ENCODE data around the gene CDK5. TPM values are rescaled to one million over a fixed set of nuclear protein-coding genes. Genes with fewer than 3 reads are reported as not detected.

The CDK5 gene
- total RNA-seq, 2 experiments from 2014 or later = 12.5 to 16.7 TPM

DNA sequence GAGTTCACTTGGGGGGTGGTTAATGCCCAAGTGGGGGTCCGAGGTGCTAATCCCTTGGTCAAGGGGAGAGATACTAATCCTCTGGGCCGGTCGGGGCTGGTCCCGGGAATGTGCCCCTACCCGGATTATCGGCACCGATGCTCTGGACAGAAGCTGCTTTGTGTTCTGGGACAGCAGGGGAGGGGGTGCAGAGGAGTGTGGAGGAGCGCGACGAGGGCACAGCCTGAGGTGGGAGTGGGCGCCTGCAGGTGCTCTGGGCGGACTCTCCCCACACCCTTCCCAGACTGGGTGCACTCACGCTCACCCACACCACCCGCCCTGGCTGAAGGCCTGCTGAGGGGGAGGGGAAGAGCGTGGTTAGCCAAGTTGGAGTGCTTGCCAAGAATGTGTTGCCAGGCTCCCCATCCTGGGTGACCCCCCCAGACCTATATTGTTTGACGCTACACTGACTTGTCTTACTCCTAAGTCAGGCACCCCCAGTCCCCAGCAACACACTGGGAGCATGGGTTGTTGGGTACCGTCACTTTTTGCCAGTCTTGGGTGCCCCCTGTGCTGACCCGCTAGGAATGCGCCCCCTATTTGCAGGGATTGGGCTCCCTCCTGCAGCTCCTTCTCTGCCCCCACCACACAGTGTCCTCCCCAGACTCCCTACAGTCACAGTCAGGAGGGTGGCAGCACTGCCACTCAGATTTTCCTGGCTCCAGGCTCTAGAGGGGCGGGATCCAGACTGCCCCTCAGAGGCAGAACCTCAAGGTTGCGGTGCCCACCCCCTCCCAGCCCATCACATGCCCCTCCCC lies 2.9 kb upstream of the CDK5 start:
- ChIA-PET CTCF (interaction anchor here (0.6 to 1.2 kb wide), 8 partner anchors 10 to 183 kb away, joined by 3 to 5 read pairs (median 4); partner anchors contain the start of gene ABCB8), POLR2A (interaction anchor here (0.6 kb wide), 1 partner anchor 292 kb away, joined by 4 read pairs; no protein-coding TSS in a partner anchor)
- H3K4me1 Mint-ChIP-seq = peaks cover 28% of the 10 kb centered on the region
- H3K27me3 Mint-ChIP-seq = no peaks in the 10 kb centered on the region
- ATAC-seq = no peak
- H3K9me3 Mint-ChIP-seq (ENCODE audit: low read depth) = no peaks in the 10 kb centered on the region
- intact Hi-C loops (cut with DNase I, micrococcal nuclease) = no loop called here
- H3K4me3 Mint-ChIP-seq = peak overlapping the region; percentile 81
- H3K36me3 Mint-ChIP-seq (ENCODE audit: low read depth) = peaks cover 8% of the 10 kb centered on the region
- peak; percentile 47 for DNase-seq
- H3K27ac Mint-ChIP-seq = peak overlapping the region; percentile 55

DNA sequence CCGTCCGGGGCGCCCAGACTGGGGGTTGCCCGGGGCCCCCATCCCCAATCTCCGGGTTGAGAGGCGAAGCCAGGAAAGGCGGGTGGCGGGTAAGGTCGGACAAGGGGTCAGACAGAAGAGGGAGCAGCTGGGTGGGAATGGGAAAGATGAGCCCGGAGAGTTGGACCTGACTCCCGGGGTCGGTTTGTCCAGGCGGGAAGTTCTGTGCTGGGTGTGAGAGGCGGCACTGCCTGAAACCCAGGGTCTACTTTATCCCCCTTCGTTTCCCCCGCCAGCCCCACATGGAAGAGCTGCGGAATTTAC lies 2.4 kb upstream of the CDK5 start:
- peaks cover 28% of the 10 kb centered on the region for H3K4me1 Mint-ChIP-seq
- peak overlapping the region; percentile 81 for H3K4me3 Mint-ChIP-seq
- ChIA-PET CTCF (interaction anchor here (0.6 to 1.2 kb wide), 8 partner anchors 9 to 184 kb away, joined by 3 to 5 read pairs (median 4); partner anchors contain the start of gene ABCB8), POLR2A (interaction anchor here (0.6 kb wide), 1 partner anchor 293 kb away, joined by 4 read pairs; no protein-coding TSS in a partner anchor)
- ATAC-seq (no peak), DNase-seq (no peak)
- intact Hi-C loops (cut with DNase I, micrococcal nuclease) = no loop called here
- H3K27me3 Mint-ChIP-seq = no peaks in the 10 kb centered on the region
- H3K36me3 Mint-ChIP-seq (ENCODE audit: low read depth) = peaks cover 5% of the 10 kb centered on the region
- peak overlapping the region; percentile 55 for H3K27ac Mint-ChIP-seq
- no peaks in the 10 kb centered on the region for H3K9me3 Mint-ChIP-seq (ENCODE audit: low read depth)

DNA sequence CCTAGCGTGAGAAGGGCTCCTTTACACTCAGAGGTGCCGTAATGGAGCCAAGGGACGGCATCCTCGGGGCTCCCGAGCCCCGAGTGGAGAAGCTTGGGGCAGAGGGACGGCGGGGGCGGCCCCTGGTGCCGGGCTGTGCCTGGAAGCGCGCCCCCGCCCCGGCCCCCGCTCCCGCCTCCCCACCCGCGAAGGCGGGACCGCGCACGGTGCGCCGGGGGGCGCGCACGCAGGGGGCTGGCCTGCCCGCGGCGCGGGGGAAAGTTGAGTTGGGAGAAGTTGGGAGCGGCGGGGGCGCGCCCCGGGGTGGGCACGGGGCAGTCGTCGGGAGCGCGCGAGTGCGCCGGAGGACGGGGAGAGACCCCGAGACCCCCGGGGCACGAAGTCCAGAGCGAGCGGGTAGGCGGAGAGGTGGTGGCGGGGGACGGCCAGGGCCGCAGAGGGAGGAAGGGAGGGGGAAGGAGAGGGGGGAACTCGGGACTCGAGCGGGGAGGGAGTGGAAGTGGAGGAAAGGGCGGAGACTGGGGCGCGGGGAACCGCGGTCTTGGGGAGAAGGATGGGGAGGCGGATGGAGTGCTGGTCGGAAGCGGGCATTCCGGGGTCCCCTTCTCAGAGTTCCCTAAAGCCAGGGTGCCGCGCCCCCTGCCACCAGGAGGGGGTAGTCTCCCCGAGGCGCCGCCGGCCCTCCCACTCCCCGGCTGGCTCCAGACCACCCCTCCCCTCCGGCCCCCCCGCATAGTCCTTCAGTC lies 1.8 kb upstream of the CDK5 start, which contains the start of gene SLC4A2:
Gene SLC4A2 (plus strand): TSS at position 223 of the 746 bp plus-strand sequence. CDS start 2,399 bp downstream, outside the sequence.
- Mint-ChIP-seq H3K36me3 (ENCODE audit: low read depth) (peaks cover 5% of the 10 kb centered on the region), H3K27ac (peak within 1 kb of the TSS; percentile 94), H3K4me3 (peak within 1 kb of the TSS; percentile 81), H3K27me3 (no peaks in the 10 kb centered on the region), H3K4me1 (peaks cover 28% of the 10 kb centered on the region), H3K9me3 (ENCODE audit: low read depth) (no peaks in the 10 kb centered on the region)
- intact Hi-C loops (cut with DNase I, micrococcal nuclease) = loop anchor here (2.0 to 5.0 kb wide), 5 partner anchors 41 to 1932 kb away; partner anchors contain the start of genes ZNF425 (in 1 of the 2), ZNF775 (in 1 of the 2) and ZNF862 (in 1 of the 2)
- ChIA-PET CTCF (interaction anchor here (0.6 to 1.0 kb wide), 6 partner anchors 8 to 185 kb away, joined by 3 to 5 read pairs (median 4); no protein-coding TSS in a partner anchor), POLR2A (interaction anchor here (0.6 kb wide), 1 partner anchor 293 kb away, joined by 4 read pairs; no protein-coding TSS in a partner anchor)
- peak; percentile 7 for ATAC-seq
- DNase-seq = peak; percentile 79

DNA sequence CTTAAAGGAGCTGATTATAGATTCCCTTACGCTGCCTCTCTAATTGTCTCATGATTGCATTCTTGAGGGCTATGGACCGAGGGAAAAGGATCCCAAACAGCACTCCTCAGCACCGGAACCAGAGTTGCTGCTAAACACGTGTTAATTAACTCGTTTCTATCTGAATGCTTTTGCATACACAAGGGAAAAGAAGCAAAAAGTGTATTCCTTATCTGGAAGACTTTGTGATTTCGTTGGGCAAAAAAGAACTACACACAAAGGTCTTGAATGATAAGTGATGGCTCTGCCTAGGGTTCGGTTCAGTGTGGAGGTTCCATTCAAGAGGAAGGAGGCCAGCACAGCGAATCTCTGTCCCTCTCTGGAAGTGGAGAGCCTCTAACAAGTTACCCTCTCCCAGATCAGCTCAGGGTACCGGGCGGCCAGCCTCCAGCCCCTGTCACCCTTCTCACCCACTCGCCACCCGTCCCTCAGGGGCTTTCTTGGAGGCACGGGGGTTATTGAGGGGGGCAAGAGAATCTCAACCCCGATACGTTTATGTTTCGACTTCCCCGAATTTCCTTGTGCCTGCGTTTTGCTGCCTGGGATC lies 1.2 kb upstream of the CDK5 start:
- no peak for ATAC-seq
- Mint-ChIP-seq H3K4me3 (peak overlapping the region; percentile 81), H3K4me1 (peaks cover 28% of the 10 kb centered on the region), H3K36me3 (ENCODE audit: low read depth) (peaks cover 5% of the 10 kb centered on the region), H3K9me3 (ENCODE audit: low read depth) (no peaks in the 10 kb centered on the region), H3K27ac (peak overlapping the region; percentile 94), H3K27me3 (no peaks in the 10 kb centered on the region)
- DNase-seq = peak; percentile 47
- ChIA-PET POLR2A (interaction anchor here (0.8 kb wide), 1 partner anchor 22 kb away, joined by 3 read pairs; the partner anchor contains the start of gene FASTK), CTCF (interaction anchor here (0.6 to 1.0 kb wide), 4 partner anchors 22 to 159 kb away, joined by 3 to 4 read pairs (median 3); partner anchors contain the start of genes ABCB8 and FASTK)
- intact Hi-C loops (cut with DNase I, micrococcal nuclease) = loop anchor here (1.0 to 5.0 kb wide), 13 partner anchors 20 to 1932 kb away; partner anchors contain the start of genes ABCB8 (in 2 of the 2), FASTK (in 2 of the 2), ABCF2 (in 1 of the 2) and ACTR3C (in 1 of the 2)

DNA sequence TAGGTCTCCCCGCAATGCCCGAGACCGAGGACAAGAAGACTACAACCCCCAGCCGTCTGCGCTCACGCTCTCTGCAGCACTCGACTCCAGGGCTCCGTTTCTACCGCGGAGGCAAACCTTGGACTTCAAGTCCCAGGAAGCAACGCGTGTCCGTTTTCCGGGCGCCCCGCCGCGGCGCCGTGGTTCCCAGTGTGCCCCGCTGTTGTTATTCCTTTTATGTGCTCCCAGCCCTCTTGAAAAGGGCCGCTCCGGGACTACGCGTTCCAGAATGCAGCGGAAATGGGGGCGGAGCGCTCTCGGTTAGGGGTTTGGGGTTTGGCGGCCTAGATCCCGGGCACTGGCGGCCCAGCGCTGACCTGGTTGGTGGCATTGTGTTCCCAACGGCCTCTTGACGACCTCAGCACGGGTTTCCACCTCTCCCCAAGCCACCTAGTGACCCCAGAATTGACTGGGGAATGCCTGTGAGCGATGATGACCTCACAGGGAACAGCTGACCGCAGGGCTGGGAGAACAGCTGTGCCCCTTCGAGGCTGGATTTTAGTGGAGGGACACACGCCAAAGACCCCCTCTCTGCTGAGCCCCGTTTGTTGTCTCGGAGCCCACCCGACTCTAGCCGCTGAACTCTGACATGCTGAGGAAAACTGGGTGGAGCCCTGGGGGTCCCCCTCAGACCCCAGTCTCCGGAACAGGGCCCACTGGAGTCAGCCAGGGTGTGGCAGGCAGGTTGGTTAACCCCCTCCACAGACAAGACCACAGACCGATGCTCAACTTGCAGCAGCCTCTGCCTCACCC lies 488 bp upstream of the CDK5 start:
- peak; percentile 98 for DNase-seq
- Mint-ChIP-seq H3K36me3 (ENCODE audit: low read depth) (peaks cover under 1% of the 10 kb centered on the region), H3K27ac (peak overlapping the region; percentile 94), H3K4me1 (peaks cover 28% of the 10 kb centered on the region), H3K9me3 (ENCODE audit: low read depth) (no peaks in the 10 kb centered on the region), H3K27me3 (no peaks in the 10 kb centered on the region), H3K4me3 (peak overlapping the region; percentile 81)
- ChIA-PET POLR2A (interaction anchor here (0.8 kb wide), 1 partner anchor 22 kb away, joined by 3 read pairs; the partner anchor contains the start of gene FASTK), CTCF (interaction anchor here (0.6 to 1.0 kb wide), 4 partner anchors 22 to 158 kb away, joined by 3 to 4 read pairs (median 3); partner anchors contain the start of genes ABCB8 and FASTK)
- intact Hi-C loops (cut with DNase I, micrococcal nuclease) = loop anchor here (1.0 to 5.0 kb wide), 13 partner anchors 19 to 1931 kb away; partner anchors contain the start of genes ABCB8 (in 2 of the 2), FASTK (in 2 of the 2), ABCF2 (in 1 of the 2) and ACTR3C (in 1 of the 2)
- ATAC-seq = peak; percentile 96

DNA sequence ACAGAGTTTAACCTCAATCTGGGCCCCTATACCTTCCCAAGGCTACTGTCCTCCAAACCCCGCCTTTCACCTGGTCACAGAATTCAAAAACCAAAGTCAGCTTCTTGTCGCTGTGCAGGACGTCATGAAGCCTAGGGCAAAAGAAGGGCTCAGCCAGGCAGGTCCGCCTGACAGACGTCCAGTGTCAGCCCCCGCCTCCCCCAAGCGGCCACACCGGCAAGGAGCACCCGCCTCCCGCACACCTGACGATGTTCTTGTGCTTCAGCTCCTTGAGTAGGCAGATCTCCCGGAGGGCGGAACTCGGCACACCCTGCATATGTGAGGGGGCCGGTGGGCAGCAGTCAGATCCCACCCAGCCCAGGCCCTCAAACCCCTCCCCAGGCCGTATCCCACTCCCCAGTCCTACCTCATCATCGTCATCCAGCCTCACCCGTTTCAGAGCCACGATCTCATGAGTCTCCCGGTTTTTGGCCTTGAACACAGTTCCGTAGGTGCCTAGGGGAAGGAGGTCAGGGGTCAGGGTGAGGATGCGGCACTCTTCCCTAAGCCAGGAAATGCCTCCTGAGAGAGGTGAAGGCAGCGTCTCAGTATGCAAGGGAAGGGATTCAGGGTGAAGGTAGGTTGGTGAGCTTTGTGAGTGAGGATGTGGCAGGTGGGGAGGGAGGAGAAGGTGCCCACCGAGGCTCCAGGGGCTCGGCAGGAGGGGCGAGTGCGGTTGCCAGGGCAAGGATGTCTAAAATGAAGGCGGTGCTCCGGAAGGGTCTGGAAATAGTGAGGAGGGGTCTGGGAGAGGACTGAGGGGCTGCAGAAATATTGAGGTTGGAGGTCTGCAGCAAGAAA lies 811 bp downstream of the CDK5 start:
- peak overlapping the region; percentile 81 for H3K4me3 Mint-ChIP-seq
- H3K9me3 Mint-ChIP-seq (ENCODE audit: low read depth) = no peaks in the 10 kb centered on the region
- peaks cover 2% of the 10 kb centered on the region for H3K36me3 Mint-ChIP-seq (ENCODE audit: low read depth)
- ATAC-seq (no peak), DNase-seq (no peak)
- intact Hi-C loops (cut with DNase I, micrococcal nuclease) = loop anchor here (5.0 kb wide), 3 partner anchors 45 to 1930 kb away; partner anchors contain the start of genes ZNF425 (in 1 of the 2) and ZNF775 (in 1 of the 2)
- ChIA-PET POLR2A (no interaction called here), CTCF (no interaction called here)
- peaks cover 33% of the 10 kb centered on the region for H3K4me1 Mint-ChIP-seq
- no peaks in the 10 kb centered on the region for H3K27me3 Mint-ChIP-seq
- H3K27ac Mint-ChIP-seq = peak overlapping the region; percentile 66

DNA sequence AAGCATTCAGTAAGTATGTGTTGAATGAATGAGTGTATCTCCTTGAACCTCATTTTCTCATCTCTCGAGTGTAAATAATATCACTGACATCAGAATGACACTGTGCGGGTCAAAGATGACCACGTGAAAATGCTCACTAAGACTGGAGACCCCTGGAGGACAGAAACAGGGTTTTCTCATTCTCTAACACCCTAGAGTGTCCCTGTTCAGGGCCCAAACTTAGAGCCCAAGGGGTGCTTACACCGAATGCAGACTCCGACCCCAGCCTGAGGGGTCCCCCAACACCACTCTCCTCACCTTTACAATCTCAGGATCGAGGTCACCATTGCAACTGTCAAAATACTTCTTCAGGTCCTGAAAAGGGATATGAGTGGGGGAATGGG lies 1.4 kb downstream of the CDK5 start:
- ATAC-seq (no peak), DNase-seq (no peak)
- Mint-ChIP-seq H3K4me3 (peak overlapping the region; percentile 81), H3K9me3 (ENCODE audit: low read depth) (no peaks in the 10 kb centered on the region), H3K36me3 (ENCODE audit: low read depth) (peaks cover 2% of the 10 kb centered on the region), H3K4me1 (peaks cover 27% of the 10 kb centered on the region), H3K27me3 (no peaks in the 10 kb centered on the region), H3K27ac (no peak overlapping the region)
- ChIA-PET CTCF (no interaction called here), POLR2A (no interaction called here)
- intact Hi-C loops (cut with DNase I, micrococcal nuclease) = loop anchor here (5.0 kb wide), 3 partner anchors 44 to 1929 kb away; partner anchors contain the start of genes ZNF425 (in 1 of the 2) and ZNF775 (in 1 of the 2)

DNA sequence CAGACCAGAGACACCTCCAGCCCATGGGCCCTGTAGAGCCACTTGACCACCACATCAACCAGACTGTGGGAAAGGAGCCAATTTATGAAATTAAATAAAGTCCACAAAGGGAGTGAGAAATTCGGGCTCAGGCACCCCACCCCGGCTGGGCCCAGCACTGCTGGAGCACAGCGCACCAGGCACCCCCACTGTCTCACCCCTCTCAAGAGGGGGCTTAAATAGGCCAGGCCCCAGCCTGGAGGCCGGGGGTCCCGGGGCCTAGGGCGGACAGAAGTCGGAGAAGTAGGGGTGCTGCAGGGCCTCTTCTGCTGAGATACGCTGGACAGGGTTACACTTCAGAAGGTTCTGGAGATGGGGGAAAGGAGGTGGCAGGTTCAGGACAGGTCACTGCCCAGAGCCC lies 3.9 kb downstream of the CDK5 start:
- POLR2A ChIA-PET = no interaction called here
- ATAC-seq = no peak
- peaks cover 2% of the 10 kb centered on the region for H3K36me3 Mint-ChIP-seq (ENCODE audit: low read depth)
- H3K4me3 Mint-ChIP-seq = no peak overlapping the region
- H3K4me1 Mint-ChIP-seq = peaks cover 16% of the 10 kb centered on the region
- H3K9me3 Mint-ChIP-seq (ENCODE audit: low read depth) = no peaks in the 10 kb centered on the region
- intact Hi-C loops (cut with DNase I, micrococcal nuclease) = no loop called here
- no peaks in the 10 kb centered on the region for H3K27me3 Mint-ChIP-seq
- CTCF ChIA-PET = no interaction called here
- no peak for DNase-seq
- no peak overlapping the region for H3K27ac Mint-ChIP-seq

DNA sequence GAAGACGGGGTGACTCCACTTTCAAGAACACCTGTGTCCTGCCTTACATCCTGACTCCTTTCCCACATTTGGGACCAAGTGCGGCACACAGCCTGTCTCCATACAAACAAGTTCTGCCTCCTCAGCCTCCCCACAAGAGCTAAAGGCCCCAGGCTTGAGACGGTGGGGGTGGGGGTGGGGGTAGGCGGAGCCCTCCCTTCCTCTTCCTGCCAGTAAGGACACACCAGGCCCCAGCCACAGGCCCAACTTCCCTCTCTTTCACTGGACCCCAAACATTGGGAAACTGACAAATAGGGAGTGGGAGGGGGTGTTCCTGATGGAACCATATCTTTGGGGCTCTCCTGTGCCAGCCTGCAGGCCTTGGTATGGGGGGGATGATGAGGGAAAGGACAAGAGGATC lies 4.6 kb downstream of the CDK5 start:
- intact Hi-C loops (cut with DNase I, micrococcal nuclease) = no loop called here
- DNase-seq (no peak), ATAC-seq (no peak)
- no peaks in the 10 kb centered on the region for H3K27me3 Mint-ChIP-seq
- H3K4me1 Mint-ChIP-seq = peaks cover 13% of the 10 kb centered on the region
- H3K4me3 Mint-ChIP-seq = no peak overlapping the region
- no peaks in the 10 kb centered on the region for H3K9me3 Mint-ChIP-seq (ENCODE audit: low read depth)
- H3K36me3 Mint-ChIP-seq (ENCODE audit: low read depth) = peaks cover 2% of the 10 kb centered on the region
- ChIA-PET POLR2A (no interaction called here), CTCF (interaction anchor here (0.6 kb wide), 2 partner anchors 16 kb away, joined by 3 read pairs; no protein-coding TSS in a partner anchor)
- no peak overlapping the region for H3K27ac Mint-ChIP-seq
